GM19025 (cell line): Measurements from ENCODE around the gene VAV2.
A peak's percentile ranks its signal among the peaks of the same experiment; 100 is the strongest.

Experiments used
- ATAC-seq: cut with Tn5 transposase; IDR thresholded peaks from one replicate; pipeline ENCODE4 v1.9.1; 2021; ENCODE audit warnings: mild to moderate bottlenecking, low read depth, moderate library complexity; ENCODE audit not compliant: unreplicated experiment

The VAV2 gene, protein sequence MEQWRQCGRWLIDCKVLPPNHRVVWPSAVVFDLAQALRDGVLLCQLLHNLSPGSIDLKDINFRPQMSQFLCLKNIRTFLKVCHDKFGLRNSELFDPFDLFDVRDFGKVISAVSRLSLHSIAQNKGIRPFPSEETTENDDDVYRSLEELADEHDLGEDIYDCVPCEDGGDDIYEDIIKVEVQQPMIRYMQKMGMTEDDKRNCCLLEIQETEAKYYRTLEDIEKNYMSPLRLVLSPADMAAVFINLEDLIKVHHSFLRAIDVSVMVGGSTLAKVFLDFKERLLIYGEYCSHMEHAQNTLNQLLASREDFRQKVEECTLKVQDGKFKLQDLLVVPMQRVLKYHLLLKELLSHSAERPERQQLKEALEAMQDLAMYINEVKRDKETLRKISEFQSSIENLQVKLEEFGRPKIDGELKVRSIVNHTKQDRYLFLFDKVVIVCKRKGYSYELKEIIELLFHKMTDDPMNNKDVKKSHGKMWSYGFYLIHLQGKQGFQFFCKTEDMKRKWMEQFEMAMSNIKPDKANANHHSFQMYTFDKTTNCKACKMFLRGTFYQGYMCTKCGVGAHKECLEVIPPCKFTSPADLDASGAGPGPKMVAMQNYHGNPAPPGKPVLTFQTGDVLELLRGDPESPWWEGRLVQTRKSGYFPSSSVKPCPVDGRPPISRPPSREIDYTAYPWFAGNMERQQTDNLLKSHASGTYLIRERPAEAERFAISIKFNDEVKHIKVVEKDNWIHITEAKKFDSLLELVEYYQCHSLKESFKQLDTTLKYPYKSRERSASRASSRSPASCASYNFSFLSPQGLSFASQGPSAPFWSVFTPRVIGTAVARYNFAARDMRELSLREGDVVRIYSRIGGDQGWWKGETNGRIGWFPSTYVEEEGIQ

DNA sequence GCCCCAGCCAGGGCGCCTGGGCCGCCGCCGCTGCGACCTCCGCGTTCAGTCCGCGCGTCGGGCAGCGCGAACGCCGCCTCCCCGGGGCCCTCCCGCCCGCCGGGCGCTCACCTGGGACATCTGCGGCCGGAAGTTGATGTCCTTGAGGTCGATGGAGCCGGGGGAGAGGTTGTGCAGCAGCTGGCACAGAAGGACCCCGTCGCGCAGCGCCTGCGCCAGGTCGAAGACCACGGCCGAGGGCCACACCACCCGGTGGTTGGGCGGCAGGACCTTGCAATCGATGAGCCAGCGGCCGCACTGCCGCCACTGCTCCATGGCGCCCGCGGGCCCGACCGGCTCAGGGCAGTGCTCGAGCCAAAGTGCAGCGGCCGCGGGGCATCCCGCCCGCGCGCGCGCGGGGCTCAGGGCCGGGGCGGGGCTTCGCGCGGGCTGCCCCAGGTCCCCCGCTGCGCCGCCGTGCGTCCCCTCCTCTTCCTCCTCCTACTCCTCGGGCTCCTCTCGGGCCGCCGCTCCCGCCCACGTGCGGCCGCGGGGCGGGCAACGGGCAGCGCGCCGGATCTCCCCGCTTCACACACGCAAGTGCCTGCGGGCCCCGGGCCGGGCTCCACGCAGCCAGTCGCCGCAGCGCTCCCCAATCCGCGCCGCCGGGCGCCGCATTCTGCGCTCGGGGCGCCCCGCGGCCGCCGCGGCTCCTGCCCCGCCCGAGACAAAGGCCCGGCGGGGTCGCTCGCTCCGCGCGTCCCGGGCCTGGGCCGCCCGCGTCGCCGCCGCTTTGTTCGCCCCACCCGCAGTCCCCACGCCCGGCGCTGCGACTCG, at the start of gene VAV2:
Gene VAV2 (minus strand): TSS at position 361 of the 816 bp plus-strand sequence. CDS start 46 bp downstream, at position 315.
- peak; percentile 59 for ATAC-seq

DNA sequence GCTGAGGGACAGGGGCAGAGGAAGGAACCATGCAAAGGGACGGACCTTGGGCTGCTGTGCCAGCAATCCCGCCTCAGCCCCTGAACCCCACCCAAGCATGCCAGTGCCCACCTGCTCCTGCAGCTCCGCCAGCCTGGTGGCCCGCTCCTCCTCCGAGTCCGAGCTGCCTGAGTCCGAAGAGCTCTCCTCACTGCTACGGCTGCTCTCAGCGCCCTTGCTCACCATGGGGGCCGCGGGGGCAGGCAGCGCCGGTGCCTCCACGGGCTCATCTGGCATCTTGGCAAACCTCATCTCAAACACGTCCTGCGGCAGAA, 49.5 kb upstream of the VAV2 start:
- ATAC-seq: no peak

DNA sequence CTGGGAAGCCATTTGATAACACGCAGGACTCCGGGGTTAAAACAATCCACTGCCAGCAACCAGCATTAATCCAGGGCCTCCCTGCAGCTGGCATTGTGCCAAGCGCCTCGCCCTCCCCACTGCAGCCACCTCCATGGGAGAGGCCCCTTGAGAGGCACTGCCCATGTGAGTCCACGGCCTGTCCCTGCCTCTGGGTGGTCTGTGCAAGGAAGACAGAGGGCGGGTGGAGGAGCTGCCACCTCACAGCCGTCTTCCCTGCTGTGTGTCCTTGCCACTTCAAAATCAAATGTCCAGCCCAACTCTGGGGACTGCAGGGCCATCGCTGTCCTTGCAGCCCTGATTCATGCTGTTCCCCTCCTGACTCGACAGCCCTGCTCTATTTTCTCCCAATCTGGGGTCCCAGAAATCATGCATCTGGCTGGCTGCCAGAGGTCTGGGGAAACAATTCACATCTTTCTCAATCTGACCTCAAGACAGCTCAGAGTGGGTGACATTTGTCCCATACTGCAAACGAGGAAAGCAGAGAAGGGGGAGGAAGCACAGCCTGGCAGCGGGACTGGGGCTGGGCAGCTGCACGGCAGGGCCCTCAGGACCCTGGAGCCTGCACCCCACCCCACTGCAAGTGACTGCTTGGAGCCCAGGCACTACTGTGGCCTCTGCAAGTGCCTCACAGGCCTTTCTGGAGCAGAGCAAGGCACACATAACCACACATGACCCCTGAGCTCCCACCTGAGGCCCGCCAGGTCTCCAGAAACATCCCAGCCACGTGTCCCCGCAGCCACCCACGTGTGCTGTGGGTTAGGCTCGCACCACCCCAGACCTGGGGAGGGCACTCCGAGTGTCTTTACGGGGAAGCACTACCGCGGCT, 48.9 kb upstream of the VAV2 start:
- no peak for ATAC-seq

DNA sequence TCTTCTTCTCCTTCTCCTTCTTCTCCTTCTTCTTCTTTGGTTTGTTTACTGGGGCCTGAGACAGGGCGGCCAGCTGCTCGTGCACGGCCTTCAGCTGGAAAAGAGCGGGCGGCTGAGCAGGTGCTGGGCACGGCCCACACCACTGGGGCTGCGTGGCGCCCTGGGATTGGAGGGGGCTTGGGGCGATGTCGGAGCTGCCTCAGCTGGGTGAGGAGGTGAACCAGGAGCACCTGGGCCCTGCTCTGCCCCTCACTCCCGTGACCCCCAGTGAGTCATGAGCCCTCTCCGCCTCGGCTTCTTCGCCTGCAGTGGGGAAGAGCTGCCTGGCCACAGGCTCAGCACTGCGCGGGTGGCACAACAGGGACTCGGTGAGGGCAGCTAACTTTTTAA, 48.0 kb upstream of the VAV2 start:
- ATAC-seq: no peak

DNA sequence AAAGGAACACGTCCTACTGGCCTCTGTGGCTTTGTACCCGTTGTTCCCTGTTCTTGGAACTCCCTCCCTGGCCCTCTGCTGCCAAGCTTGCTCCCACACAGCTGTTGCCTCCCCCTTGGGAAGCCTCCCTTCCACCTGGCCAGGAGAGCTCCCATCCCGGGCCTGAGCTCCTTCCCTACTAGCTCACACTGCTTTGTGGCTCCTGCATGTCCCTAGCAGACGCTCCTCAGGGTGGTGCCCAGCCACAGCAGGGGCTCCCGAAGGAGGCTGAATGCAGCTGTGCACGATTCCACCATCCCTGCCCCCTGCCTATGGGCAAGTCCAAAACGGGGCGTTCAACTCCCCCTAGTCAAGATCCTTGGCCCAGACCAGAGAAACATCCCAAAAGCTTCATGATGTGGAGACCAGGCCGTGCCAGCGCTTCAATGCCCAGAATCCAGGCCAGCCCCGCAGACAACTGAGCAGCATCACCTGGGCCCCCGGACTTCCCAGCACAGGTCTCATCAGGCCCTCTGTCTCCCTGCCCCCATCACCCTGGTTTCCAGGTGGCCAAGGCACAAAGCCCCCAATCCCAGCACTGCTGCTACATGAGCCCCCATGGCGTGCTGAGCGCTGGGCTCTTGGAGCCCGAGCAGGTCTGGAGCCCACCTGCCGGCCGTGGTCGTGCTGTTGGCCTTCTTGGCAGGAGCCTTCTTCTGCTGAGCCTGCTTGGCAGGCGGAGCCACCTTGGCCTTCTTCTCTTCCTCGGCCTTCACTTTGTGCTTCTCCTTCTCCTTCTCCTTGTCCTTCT, 47.5 kb upstream of the VAV2 start:
- no peak for ATAC-seq

DNA sequence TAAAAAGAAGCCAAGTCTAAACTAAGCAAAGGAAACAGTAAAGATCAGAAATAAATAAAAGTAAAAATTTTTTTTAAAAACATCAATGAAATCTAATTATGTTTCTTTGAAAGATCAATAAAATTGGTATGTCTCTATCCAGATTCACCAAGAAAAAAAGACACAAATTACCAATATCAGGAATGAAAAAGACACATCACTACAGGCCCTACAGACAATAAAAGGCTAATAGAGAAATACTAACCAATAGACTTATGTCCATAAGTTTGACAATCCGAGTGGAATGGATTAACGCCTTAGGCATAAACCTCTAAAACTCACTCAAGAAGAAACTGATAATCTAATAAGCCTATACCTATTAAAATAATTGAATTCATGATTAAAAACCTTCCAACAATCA, 45.5 kb upstream of the VAV2 start:
- no peak for ATAC-seq

DNA sequence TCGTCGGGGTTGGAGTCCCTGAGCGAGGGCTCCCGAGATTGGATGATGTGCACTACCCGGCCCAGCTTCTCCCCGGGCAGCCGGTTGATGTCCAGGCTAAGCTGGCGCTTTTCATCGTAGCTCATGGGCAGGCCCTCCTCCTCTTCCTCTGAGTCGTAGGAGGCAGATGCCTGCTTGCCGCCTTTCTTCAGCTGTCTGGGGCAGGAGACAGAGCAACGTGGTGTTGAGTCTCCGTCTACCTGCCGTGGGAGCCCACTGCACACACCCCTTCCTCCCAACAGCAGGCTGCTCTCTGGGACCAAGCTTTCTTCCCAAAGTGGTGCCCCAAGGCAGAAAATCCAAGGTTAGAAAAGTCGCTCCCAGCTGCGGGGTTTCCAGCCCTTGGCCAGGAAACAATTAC, 44.0 kb upstream of the VAV2 start:
- ATAC-seq: no peak

DNA sequence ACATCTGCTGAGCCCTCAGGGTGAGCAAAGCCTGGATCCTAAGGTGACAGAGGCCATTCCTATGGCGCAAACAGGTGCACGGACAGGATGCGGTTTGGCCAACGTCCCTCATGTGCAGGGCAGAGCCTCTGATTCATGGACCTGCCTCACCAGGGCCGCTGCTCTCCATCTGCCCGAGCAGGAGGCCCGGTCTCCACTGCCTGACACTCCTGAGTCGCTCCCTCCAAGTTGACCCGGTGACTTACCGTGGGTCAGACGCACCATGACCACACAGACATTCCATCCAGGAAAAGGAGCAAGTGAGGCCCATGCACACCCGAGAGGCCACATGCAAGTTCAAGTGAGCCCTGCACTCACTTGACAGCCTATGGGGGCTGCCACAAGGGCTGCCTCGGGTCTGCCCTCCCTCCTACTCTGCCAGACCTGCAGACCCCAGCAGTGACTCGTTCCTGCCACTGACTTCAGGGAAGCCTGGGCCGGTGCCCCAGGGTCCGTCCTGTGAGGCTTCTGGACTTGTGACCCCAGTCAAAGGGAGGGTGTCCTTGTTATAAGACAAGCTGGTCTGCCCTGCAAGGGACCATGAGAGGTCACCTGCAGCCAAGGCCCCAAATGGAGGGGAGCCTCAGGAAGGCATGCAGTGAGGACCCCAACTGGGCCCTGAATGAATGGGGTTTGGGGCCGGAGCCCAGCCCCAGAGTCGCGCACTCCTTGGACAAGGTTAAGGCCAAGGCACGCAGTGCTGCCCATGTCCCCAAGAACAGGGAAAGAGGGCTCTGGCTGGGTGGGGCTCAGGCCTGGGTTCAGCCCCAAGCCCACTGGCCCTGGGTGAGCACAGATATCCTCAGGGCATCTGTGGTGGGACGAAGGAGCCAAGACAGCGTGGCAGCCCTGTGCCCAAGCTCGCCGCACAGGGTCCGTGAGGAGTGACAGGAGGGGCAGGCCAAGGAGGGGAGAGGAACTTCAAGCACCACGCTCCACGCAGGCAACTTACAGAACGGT, 43.2 kb upstream of the VAV2 start:
- ATAC-seq: no peak

DNA sequence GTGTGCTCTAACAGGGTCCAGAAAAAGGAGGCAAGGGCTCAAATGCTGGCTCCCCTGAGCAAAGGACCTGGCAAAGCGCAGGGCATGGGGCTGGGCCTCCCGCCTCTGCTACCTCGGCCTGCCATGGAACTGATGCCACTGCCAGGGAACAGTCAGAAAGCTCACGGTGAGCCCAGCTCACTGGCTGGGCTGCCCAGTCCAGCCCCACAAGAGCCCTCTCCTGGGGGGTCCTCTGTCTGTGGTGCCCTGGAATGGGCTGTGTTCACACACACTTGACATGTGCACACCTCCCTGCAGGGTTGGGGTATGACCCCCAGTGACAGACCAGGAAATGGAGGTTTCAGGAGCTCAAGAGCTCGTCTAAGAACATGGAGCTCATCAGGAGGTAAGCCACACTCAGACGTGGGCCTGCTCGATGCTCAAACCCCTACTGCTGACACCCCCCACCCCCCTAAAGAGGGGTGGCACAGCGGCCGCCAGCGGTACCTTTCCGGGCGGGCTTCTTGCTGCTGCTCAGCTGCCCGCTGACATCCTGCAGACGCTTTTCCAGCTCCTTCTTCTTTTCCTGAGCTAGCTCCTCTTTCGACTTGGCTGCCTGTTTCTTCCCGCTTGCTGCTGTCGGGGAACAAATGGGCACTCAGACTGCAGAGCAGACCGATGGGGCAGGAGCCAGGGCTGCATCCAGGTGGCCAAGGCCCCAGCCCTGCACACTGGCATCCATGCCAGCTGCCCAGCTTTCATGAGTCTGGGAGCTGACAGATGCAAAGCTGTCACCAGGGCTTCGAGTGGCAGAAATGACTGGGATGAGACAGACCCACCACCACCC, 42.3 kb upstream of the VAV2 start:
- ATAC-seq: no peak

DNA sequence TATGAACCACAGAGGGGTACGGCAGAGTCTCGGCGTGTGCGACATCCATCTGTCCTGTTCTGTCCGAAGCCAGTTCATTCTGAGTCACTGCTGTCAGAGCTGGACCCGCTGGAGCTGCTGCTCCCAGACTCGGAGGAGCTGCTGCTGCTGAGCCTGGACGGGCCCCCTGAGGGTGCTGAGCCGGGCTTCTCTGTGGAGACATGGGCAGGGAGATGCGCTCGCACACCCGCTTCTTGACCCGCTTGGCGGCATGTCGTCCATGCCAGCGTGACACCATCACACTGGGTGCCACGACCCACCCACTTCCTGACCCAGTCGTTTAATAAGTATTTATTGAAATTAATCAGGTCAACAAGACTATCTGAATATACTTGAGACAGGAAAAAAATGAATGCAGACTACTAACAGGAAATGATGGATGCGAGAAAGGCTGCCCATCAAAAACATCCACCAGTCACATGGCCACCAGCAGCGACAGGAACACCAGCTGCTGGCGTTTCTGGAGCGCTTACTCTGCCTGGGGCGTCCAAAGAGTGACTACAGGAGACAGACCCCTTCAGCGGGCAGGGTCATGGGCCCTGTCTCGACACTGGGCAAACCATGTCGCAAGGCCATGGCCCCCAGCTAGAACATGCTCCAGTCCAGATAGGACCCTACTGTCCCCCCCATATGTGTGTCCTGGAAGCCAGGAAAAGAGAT, 41.5 kb upstream of the VAV2 start:
- no peak for ATAC-seq

DNA sequence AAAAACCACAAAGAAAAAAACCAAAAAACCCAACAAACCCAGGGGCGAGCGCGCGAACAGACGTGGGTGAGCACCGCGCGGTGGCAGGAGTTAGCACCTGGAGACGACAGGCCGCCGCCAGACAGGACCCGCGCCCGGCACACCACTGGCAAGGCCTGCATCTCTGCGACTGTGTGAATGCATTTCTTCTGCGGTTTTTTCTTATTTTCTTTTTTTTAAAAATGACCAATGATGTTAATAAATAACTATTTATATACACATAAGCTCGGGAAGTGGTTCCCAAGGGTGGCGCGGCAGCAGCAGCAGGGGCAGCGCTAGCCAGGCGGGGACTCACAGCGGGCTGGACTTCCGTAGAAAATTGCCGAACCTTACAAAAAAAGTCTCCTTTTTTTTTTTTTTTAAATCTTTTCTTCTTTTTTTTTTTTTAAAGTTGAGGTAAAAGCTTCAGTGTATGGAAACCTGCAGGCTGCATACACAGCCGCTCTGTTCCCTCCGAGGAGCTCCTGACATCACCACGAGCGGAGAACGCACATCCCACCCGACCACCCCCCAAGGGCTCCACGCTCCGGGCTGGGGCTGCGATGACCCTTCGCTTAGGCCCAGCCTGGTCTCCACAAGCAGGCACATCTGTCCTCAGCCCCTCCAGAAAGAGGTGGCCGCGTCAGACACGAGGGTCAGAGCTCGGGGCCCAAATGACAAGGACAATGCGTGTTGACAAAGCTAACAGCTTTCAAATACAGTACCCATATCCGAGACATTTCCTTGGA, 40.5 kb upstream of the VAV2 start:
- no peak for ATAC-seq

DNA sequence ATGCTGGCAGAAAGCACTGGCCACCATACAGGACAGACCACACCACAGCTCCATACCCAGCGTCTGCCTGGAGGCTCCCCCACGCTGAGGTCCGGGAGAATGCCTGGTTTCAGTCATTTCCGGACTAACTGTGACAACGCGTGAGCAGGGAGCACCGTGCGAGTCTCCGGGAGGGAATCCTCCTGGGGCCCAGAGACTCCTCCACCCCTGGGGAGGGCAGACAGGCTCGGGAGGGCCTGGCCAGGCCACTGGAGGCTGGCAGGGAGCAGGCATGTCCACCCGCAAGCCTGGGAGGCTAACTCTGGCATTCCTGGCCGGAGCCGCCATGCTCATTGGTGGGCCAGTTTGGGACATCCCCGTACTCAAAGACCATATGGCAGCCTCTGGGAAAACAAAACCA, 39.7 kb upstream of the VAV2 start:
- no peak for ATAC-seq

DNA sequence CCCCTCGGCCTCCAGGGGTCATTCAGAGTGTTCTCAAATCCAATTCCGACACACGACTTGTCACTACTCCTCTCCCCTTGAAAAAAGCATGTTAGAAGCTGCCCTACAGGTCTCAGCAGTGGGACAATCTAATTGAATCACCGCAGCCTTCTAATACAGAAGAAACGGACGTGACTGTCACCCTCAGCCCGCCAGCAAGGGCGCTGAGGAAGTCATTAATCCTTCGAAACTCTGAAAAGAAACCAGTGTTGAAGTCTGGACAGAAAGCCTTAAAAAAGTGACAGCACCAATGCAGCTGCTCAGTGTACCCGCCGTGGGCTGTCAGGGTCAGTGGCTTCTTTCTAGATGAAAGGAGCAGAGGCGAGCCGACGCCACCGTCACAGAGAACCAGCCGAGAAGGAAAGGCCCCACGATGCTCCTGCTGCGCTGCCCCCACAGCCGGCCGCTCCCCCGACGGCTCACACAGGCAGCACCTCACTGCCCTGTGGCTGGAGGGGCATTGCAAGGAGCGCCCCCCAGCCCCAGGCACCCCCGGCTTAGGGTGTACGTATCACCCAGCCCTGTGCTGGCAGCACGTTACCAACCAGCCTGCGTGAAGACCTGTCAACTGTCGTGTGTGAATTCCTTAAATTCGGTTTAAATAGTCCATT, 38.8 kb upstream of the VAV2 start:
- no peak for ATAC-seq

DNA sequence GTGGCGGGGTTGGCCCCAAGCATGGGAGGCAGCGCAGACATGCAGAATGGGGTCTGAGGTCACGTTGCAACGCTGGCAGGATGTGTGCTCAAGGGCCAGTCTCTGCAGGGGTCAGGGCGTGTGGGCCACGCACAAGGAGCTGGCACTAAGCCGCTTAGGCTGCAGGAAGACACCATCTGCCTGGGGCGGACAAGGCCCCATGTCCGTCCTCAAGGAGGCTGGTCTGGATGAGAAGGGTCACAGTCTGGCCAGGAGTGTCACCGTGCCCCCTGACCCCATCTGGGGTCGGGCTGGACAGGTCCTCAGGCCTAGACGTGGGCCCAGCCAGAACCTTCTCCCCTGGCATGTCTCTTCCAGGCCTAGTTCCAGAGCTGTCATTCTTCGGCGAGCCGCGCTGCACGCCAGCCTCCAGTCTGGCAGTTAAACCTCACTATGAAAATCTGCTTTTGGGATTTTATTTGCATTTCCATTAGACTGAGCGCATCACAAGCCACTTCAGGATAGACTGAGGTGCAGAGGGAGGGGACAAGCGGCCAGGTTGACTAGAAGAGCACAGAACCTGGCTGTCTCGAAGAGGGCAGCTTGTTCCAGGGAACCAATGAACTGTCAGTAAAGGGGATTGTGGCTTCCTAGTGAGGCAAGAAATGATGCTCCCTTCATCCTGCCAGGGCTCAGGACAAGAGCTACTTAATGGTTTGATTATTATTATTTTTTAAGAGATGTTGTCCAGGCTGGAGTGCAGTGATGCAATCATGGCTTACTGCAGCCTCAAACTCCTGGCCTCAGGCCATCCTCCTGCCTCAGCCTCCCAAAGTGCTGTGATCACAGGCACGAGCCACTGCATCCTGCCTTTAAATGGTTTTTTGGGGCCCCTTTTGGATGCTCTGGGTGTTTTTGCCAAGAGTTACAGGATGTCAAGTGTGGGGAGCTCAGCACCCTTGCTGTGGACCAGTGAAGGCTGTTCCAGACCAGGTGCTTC, 37.4 kb upstream of the VAV2 start:
- ATAC-seq: no peak
